ENCODE results near the gene PDZD11. TPM values are rescaled to one million over a fixed set of nuclear protein-coding genes. Genes with fewer than 3 reads are reported as not detected.

The PDZD11 gene
- total RNA-seq, 4 donors from 2014 or later = 15.6 to 37.8 (median 30.6) TPM

GRCh38 chrX:70254909-70255308 lies 34.8 kb downstream of the PDZD11 start:
- 88% methylated on average over 3 of the region's 3 CpGs for WGBS
- no peak for DNase-seq (ENCODE audit: low spot score in 2 of 2)
- Histone ChIP-seq H3K9me3 (no peaks in the 10 kb centered on the region), H3K27me3 (no peaks in the 10 kb centered on the region), H3K4me3 (no peak overlapping the region), H3K36me3 (no peaks in the 10 kb centered on the region), H3K27ac (no peak overlapping the region), H3K4me1 (no peaks in the 10 kb centered on the region)
- TF ChIP-seq POLR2AphosphoS5 (IDR thresholded peaks at IDR 0.05) (no peak), POLR2A (IDR thresholded peaks at IDR 0.05) (no peak), EP300 (IDR thresholded peaks at IDR 0.05) (no peak), CTCF (IDR thresholded peaks at IDR 0.05) (no peak)

GRCh38 chrX:70254063-70254400 lies 35.7 kb downstream of the PDZD11 start:
- TF ChIP-seq EP300 (IDR thresholded peaks at IDR 0.05) (no peak), POLR2AphosphoS5 (IDR thresholded peaks at IDR 0.05) (no peak), CTCF (IDR thresholded peaks at IDR 0.05) (no peak), POLR2A (IDR thresholded peaks at IDR 0.05) (no peak)
- WGBS = 71% methylated on average over 1 of the region's 1 CpG
- Histone ChIP-seq H3K4me1 (no peaks in the 10 kb centered on the region), H3K9me3 (no peaks in the 10 kb centered on the region), H3K4me3 (no peak overlapping the region), H3K27me3 (no peaks in the 10 kb centered on the region), H3K36me3 (no peaks in the 10 kb centered on the region), H3K27ac (no peak overlapping the region)
- no peak for DNase-seq (ENCODE audit: low spot score in 2 of 2)

GRCh38 chrX:70253377-70254062 lies 36.2 kb downstream of the PDZD11 start:
- no peak overlapping the region for H3K4me3 ChIP-seq
- no peaks in the 10 kb centered on the region for H3K4me1 ChIP-seq
- WGBS = 73% methylated on average over 3 of the region's 3 CpGs
- DNase-seq (ENCODE audit: low spot score in 2 of 2) = no peak
- no peak for TF ChIP-seq POLR2A (IDR thresholded peaks at IDR 0.05)
- no peak for TF ChIP-seq EP300 (IDR thresholded peaks at IDR 0.05)
- no peak for TF ChIP-seq POLR2AphosphoS5 (IDR thresholded peaks at IDR 0.05)
- no peak for TF ChIP-seq CTCF (IDR thresholded peaks at IDR 0.05)
- no peaks in the 10 kb centered on the region for H3K27me3 ChIP-seq
- no peaks in the 10 kb centered on the region for H3K36me3 ChIP-seq
- no peaks in the 10 kb centered on the region for H3K9me3 ChIP-seq
- no peak overlapping the region for H3K27ac ChIP-seq

GRCh38 chrX:70252491-70252890 lies 37.2 kb downstream of the PDZD11 start:
- no peak for TF ChIP-seq CTCF (IDR thresholded peaks at IDR 0.05)
- no peak for TF ChIP-seq EP300 (IDR thresholded peaks at IDR 0.05)
- no peak for TF ChIP-seq POLR2AphosphoS5 (IDR thresholded peaks at IDR 0.05)
- no peak for TF ChIP-seq POLR2A (IDR thresholded peaks at IDR 0.05)
- Histone ChIP-seq H3K4me3 (no peak overlapping the region), H3K4me1 (no peaks in the 10 kb centered on the region), H3K27ac (no peak overlapping the region), H3K9me3 (no peaks in the 10 kb centered on the region), H3K27me3 (no peaks in the 10 kb centered on the region), H3K36me3 (no peaks in the 10 kb centered on the region)
- 58% methylated on average over 2 of the region's 2 CpGs for whole genome bisulfite sequencing
- DNase-seq (ENCODE audit: low spot score in 2 of 2) = no peak

- H3K36me3 ChIP-seq = no peaks in the 10 kb centered on the region
- no peaks in the 10 kb centered on the region for H3K9me3 ChIP-seq
- TF ChIP-seq POLR2A (IDR thresholded peaks at IDR 0.05) (no peak), CTCF (IDR thresholded peaks at IDR 0.05) (no peak), EP300 (IDR thresholded peaks at IDR 0.05) (no peak), POLR2AphosphoS5 (IDR thresholded peaks at IDR 0.05) (no peak)
- no peak overlapping the region for H3K4me3 ChIP-seq
- H3K27me3 ChIP-seq = no peaks in the 10 kb centered on the region
- no peaks in the 10 kb centered on the region for H3K4me1 ChIP-seq
- no peak for DNase-seq (ENCODE audit: low spot score in 2 of 2)
- H3K27ac ChIP-seq = no peak overlapping the region
- 91% methylated on average over 2 of the region's 2 CpGs for WGBS
Observed at GRCh38 chrX:70247252-70247651, 42.5 kb downstream of the PDZD11 start.
